ENCODE measurements around the gene SORL1-AS1.

SORL1-AS1 gene

GRCh38 chr11:121426476-121427399 lies 26.0 kb downstream of the SORL1-AS1 start:
- no peak overlapping the region for H3K27ac Mint-ChIP-seq
- peak; percentile 80 to 87 for ATAC-seq (replicated peaks in 1 of 2)
- peak overlapping the region; percentile 64 to 77 for H3K4me3 Mint-ChIP-seq
- H3K27me3 Mint-ChIP-seq (ENCODE audit: low read depth), result peaks cover 11% of the 10 kb centered on the region
- H3K4me1 Mint-ChIP-seq (ENCODE audit: low read depth), result peaks cover 51% of the 10 kb centered on the region
- peaks cover 0 to 3% of the 10 kb centered on the region in 2 donors for H3K9me3 Mint-ChIP-seq
- DNase-seq, result peak; percentile 62 to 67
- H3K36me3 Mint-ChIP-seq (ENCODE audit: insufficient read depth in 2 of 2), result peaks cover 0 to 2% of the 10 kb centered on the region in 2 donors

- Mint-ChIP-seq H3K27ac (no peak overlapping the region), H3K4me3 (no peak overlapping the region), H3K4me1 (ENCODE audit: low read depth) (peaks cover 56% of the 10 kb centered on the region), H3K9me3 (peaks cover 0 to 3% of the 10 kb centered on the region in 2 donors), H3K36me3 (ENCODE audit: insufficient read depth in 2 of 2) (peaks cover 0 to 2% of the 10 kb centered on the region in 2 donors), H3K27me3 (ENCODE audit: low read depth) (peaks cover 11% of the 10 kb centered on the region)
- no peak for DNase-seq
- no peak for ATAC-seq (replicated peaks in 1 of 2)
These were observed 26.9 kb downstream of the SORL1-AS1 start for GRCh38 chr11:121425828-121426227.

DNA sequence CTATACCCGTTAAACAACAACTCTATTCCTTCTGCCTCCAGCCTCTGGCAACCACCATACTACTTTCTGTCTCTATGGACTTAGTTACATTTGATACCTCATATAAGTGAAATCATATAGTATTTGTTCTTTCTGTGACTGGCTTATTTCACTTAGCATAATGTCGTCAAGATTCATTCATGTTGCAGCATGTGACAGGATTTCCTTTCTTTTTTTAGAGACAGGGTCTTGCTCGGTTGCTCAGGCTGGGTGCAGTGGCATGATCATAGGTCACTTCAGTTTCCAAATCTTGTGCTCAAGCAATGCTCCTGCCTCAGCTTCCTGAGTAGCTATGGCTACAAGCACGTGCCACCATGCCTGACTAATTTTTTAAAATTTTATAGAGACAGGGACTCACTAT lies 30.1 kb downstream of the SORL1-AS1 start:
- ATAC-seq (replicated peaks in 1 of 2) (peak in 1 of 2 donors; percentile 14), DNase-seq (no peak)
- H3K4me1 Mint-ChIP-seq (ENCODE audit: low read depth), result peaks cover 88% of the 10 kb centered on the region
- H3K27me3 Mint-ChIP-seq (ENCODE audit: low read depth), result no peaks in the 10 kb centered on the region
- H3K36me3 Mint-ChIP-seq (ENCODE audit: insufficient read depth in 2 of 2), result peaks cover 0 to 2% of the 10 kb centered on the region in 2 donors
- no peak overlapping the region for H3K27ac Mint-ChIP-seq
- peak overlapping the region; percentile 4 to 60 for H3K4me3 Mint-ChIP-seq
- peaks cover 0 to 3% of the 10 kb centered on the region in 2 donors for H3K9me3 Mint-ChIP-seq

DNA sequence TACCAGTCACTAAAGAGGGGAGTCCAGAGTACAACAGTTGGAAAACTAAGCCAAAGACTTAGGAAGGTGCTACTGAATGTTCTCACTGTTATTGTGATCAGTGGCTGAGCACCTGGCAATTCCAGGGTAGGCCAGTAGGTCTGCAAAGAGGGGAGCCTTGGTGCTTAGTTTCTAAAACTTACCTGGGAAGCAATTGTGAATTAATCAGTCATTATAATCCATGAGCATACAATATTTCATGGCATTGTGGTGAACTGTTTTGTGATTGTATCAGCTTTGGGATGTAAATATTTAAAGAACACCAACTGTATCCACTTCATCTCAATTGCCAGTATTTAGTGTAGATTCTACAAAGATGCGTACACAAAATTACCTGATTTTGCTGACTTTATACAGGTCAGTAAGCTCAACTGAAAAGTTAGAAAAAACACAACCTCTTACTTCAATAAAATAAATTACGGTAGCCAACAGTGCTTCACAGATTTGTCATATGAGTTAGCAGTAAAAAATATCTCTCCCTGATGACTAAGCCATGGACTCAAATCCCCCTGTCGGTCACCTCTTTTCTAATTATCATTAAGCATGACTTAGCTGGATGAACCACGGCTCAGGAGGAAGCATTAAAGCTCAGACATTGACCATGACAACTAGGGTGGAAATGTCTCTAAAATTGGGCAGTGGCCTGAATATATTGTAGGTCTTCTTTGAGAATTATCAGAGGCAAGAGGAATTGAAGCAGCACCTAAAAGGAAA lies 31.4 kb downstream of the SORL1-AS1 start:
- no peaks in the 10 kb centered on the region for H3K27me3 Mint-ChIP-seq (ENCODE audit: low read depth)
- ATAC-seq (replicated peaks in 1 of 2) (no peak), DNase-seq (no peak)
- H3K27ac Mint-ChIP-seq, result no peak overlapping the region
- H3K36me3 Mint-ChIP-seq (ENCODE audit: insufficient read depth in 2 of 2), result peaks cover 0 to 2% of the 10 kb centered on the region in 2 donors
- H3K9me3 Mint-ChIP-seq, result peaks cover 0 to 3% of the 10 kb centered on the region in 2 donors
- H3K4me3 Mint-ChIP-seq, result peak overlapping the region in 1 of 2 donors; percentile 5
- peaks cover 93% of the 10 kb centered on the region for H3K4me1 Mint-ChIP-seq (ENCODE audit: low read depth)

GRCh38 chr11:121420398-121420797 lies 32.4 kb downstream of the SORL1-AS1 start:
- H3K9me3 Mint-ChIP-seq, result peaks cover 0 to 3% of the 10 kb centered on the region in 2 donors
- no peaks in the 10 kb centered on the region for H3K27me3 Mint-ChIP-seq (ENCODE audit: low read depth)
- H3K4me1 Mint-ChIP-seq (ENCODE audit: low read depth), result peaks cover 95% of the 10 kb centered on the region
- H3K36me3 Mint-ChIP-seq (ENCODE audit: insufficient read depth in 2 of 2), result no peaks in the 10 kb centered on the region
- H3K4me3 Mint-ChIP-seq, result peak overlapping the region; percentile 13 to 57
- ATAC-seq (replicated peaks in 1 of 2), result peak in 1 of 2 donors; percentile 54
- DNase-seq, result no peak
- H3K27ac Mint-ChIP-seq, result peak overlapping the region; percentile 41

- Mint-ChIP-seq H3K27me3 (ENCODE audit: low read depth) (no peaks in the 10 kb centered on the region), H3K27ac (no peak overlapping the region), H3K4me3 (peak overlapping the region in 1 of 2 donors; percentile 57), H3K36me3 (ENCODE audit: insufficient read depth in 2 of 2) (no peaks in the 10 kb centered on the region), H3K4me1 (ENCODE audit: low read depth) (peaks cover 95% of the 10 kb centered on the region), H3K9me3 (no peaks in the 10 kb centered on the region)
- DNase-seq (no peak), ATAC-seq (replicated peaks in 1 of 2) (no peak)
These were observed 32.9 kb downstream of the SORL1-AS1 start for GRCh38 chr11:121419836-121420235.

DNA sequence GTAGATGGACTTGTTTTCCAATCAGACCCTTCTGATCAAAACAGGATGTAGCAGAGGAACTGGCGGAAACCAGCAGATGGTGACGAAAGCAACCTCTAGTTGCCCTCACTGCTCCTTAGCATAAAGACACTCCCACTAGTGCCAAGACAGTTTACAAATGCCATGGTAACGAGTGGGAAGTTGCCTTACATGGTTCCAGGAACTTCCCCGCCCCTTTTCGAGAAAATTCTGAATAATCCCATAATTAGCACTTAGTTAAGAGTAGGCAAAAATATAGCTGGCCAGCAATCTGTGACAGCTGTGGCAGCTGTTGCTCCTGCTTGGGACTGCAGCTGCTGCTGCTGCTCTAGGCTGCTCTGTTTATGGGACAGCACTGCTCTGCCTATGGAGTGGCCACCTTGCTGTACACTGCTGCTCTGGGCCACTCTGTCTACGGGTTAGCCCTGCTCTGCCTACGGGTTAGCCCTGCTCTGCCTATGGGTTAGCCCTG lies 34.1 kb downstream of the SORL1-AS1 start:
- no peaks in the 10 kb centered on the region for H3K36me3 Mint-ChIP-seq (ENCODE audit: insufficient read depth in 2 of 2)
- peaks cover 84% of the 10 kb centered on the region for H3K4me1 Mint-ChIP-seq (ENCODE audit: low read depth)
- no peak overlapping the region for H3K27ac Mint-ChIP-seq
- peak; percentile 31 to 58 for ATAC-seq (replicated peaks in 1 of 2)
- H3K4me3 Mint-ChIP-seq, result peak overlapping the region in 1 of 2 donors; percentile 29
- DNase-seq, result peak in 1 of 2 donors; percentile 35
- H3K27me3 Mint-ChIP-seq (ENCODE audit: low read depth), result no peaks in the 10 kb centered on the region
- H3K9me3 Mint-ChIP-seq, result no peaks in the 10 kb centered on the region

DNA sequence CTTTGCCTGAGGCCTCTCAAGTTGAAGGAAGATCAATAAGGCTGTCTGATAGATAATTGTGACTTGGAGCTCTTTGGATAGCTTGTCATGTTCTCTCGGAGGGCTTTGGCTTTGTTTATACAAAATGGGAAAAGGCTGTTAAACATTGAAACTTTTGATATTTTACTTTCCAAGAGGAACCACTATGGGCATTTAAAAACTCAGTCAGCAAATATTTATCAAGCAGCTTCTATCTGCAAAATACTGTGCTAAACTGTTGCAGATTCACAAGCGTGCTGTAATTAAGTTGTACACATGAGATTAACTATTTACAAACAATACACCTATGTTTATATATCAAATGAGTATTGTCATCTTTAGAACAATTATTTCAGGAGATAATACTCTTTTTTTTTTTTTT lies 35.2 kb downstream of the SORL1-AS1 start:
- Mint-ChIP-seq H3K9me3 (no peaks in the 10 kb centered on the region), H3K27me3 (ENCODE audit: low read depth) (no peaks in the 10 kb centered on the region), H3K36me3 (ENCODE audit: insufficient read depth in 2 of 2) (no peaks in the 10 kb centered on the region), H3K4me3 (peak overlapping the region; percentile 52 to 56), H3K4me1 (ENCODE audit: low read depth) (peaks cover 79% of the 10 kb centered on the region), H3K27ac (peak overlapping the region; percentile 50)
- DNase-seq (no peak), ATAC-seq (replicated peaks in 1 of 2) (no peak)

DNA sequence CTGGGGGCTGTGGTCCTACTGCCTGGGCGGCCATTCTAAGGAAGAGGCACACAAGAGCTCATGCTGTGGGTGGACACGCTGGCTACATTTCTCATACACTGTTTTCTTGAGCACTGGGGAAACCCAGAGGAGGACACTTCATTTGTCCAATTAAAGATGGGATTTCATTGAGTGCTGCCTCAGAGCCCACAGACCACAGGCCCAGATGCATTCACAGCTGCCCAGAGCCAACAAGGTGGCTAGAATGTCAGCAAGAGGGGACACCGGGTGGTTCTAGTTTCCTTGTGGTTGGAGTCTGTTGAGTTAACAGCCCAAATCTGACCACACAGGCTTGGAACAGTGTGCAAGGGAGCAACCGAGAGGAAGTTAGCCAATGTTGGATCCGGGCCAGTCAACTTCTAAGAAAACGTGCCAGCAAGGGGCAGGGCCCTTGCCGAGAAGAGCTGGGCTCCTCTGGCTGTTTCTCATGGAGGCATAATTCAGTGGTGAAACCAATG lies 35.7 kb downstream of the SORL1-AS1 start:
- Mint-ChIP-seq H3K4me3 (peak overlapping the region; percentile 52 to 56), H3K4me1 (ENCODE audit: low read depth) (peaks cover 78% of the 10 kb centered on the region), H3K27me3 (ENCODE audit: low read depth) (no peaks in the 10 kb centered on the region), H3K9me3 (no peaks in the 10 kb centered on the region), H3K27ac (peak overlapping the region; percentile 50), H3K36me3 (ENCODE audit: insufficient read depth in 2 of 2) (no peaks in the 10 kb centered on the region)
- ATAC-seq (replicated peaks in 1 of 2) (peak; percentile 77 to 81), DNase-seq (peak; percentile 48 to 65)

DNA sequence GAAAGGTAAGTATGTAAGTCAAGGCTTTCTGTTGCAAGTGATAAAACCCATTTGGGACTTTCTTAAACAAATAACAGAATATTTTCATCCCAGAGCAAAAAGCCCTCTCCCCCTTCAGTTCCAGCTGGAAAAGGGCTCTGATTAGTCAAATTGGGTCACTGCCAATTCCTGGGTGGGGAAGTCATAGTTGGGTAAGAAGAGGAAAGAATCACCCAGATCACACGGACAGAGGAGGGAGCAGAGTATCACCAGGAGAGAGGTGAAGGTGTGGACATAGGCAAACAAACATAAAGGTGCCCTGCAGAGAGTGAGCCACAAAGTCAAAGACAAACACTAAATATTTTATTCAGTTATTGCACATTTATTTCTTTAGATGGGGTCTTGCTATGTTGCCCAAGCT lies 36.9 kb downstream of the SORL1-AS1 start:
- H3K27ac Mint-ChIP-seq, result no peak overlapping the region
- H3K9me3 Mint-ChIP-seq, result no peaks in the 10 kb centered on the region
- H3K4me3 Mint-ChIP-seq, result no peak overlapping the region
- ATAC-seq (replicated peaks in 1 of 2), result no peak
- H3K27me3 Mint-ChIP-seq (ENCODE audit: low read depth), result no peaks in the 10 kb centered on the region
- no peak for DNase-seq
- peaks cover 74% of the 10 kb centered on the region for H3K4me1 Mint-ChIP-seq (ENCODE audit: low read depth)
- no peaks in the 10 kb centered on the region for H3K36me3 Mint-ChIP-seq (ENCODE audit: insufficient read depth in 2 of 2)

DNA sequence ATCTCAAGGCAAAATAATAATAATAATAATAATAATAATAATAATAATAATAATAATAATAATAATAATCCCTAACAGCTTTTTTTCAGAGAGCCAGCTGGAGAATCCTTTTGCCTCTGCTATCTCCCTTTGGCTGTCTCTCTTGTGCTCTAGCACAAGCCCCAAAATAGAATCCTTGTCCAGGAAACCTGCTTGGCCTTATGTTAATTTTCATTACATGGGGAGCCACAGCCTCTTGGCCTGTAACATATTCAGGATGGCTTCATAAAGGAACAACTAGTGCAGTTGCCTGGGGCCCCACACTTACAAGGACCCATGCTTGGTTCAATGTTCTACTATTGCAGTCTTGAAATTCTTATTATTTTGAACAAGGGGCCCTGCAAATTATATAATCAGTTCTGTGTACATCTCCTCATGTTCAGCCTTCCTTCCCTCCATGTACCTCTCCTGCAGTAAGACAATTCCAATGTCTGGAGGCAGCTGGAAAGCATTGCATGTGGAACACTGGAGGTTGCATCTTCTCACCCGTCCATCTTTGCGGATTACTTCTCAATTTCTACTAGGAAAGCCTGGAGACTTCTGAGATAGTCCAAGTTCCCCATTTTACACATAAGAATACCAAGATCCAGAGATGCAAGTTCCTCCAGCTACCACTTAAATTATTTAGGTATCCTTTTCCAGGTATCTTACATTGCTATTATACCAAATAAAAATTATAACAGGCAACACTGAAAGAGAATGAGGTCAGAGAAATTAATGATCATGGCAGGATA lies 38.4 kb downstream of the SORL1-AS1 start:
- Mint-ChIP-seq H3K4me3 (no peak overlapping the region), H3K36me3 (ENCODE audit: insufficient read depth in 2 of 2) (no peaks in the 10 kb centered on the region), H3K9me3 (no peaks in the 10 kb centered on the region), H3K27ac (no peak overlapping the region), H3K4me1 (ENCODE audit: low read depth) (peaks cover 69% of the 10 kb centered on the region), H3K27me3 (ENCODE audit: low read depth) (no peaks in the 10 kb centered on the region)
- ATAC-seq (replicated peaks in 1 of 2), result no peak
- no peak for DNase-seq

GRCh38 chr11:121412711-121413415 lies 39.9 kb downstream of the SORL1-AS1 start:
- Mint-ChIP-seq H3K9me3 (no peaks in the 10 kb centered on the region), H3K27me3 (ENCODE audit: low read depth) (no peaks in the 10 kb centered on the region), H3K36me3 (ENCODE audit: insufficient read depth in 2 of 2) (no peaks in the 10 kb centered on the region), H3K4me1 (ENCODE audit: low read depth) (peaks cover 54% of the 10 kb centered on the region), H3K27ac (no peak overlapping the region), H3K4me3 (no peak overlapping the region)
- DNase-seq (no peak), ATAC-seq (replicated peaks in 1 of 2) (no peak)

Measured in activated T-cell treated with anti-CD3 and anti-CD28 coated beads, Interleukin-2, amount 50 U/mL, for 72 hours (primary cell).